Rectal smooth muscle tissue (tissue), 1 donor: ENCODE data around the gene PPM1L.

Experiments
- H3K27ac ChIP-seq: one replicate; pipeline ENCODE4 v1.7.0; 2013; ENCODE audit warnings: low read depth, low read length, inconsistent platforms
- H3K27me3 ChIP-seq: one replicate; pipeline ENCODE4 v1.7.0; 2013; ENCODE audit warnings: low read length; ENCODE audit not compliant: control insufficient read depth, insufficient read depth
- H3K36me3 ChIP-seq: one replicate; pipeline ENCODE4 v1.7.0; 2013; ENCODE audit warnings: low read length; ENCODE audit not compliant: control insufficient read depth, insufficient read depth
- H3K4me1 ChIP-seq: one replicate; pipeline ENCODE4 v1.7.0; 2013; ENCODE audit warnings: low read length; ENCODE audit not compliant: control insufficient read depth, insufficient read depth
- H3K4me3 ChIP-seq: one replicate; pipeline ENCODE4 v1.7.0; 2013; ENCODE audit warnings: low read length
- H3K9ac ChIP-seq: one replicate; pipeline ENCODE4 v1.7.0; 2013; ENCODE audit warnings: low read length

The PPM1L gene

DNA sequence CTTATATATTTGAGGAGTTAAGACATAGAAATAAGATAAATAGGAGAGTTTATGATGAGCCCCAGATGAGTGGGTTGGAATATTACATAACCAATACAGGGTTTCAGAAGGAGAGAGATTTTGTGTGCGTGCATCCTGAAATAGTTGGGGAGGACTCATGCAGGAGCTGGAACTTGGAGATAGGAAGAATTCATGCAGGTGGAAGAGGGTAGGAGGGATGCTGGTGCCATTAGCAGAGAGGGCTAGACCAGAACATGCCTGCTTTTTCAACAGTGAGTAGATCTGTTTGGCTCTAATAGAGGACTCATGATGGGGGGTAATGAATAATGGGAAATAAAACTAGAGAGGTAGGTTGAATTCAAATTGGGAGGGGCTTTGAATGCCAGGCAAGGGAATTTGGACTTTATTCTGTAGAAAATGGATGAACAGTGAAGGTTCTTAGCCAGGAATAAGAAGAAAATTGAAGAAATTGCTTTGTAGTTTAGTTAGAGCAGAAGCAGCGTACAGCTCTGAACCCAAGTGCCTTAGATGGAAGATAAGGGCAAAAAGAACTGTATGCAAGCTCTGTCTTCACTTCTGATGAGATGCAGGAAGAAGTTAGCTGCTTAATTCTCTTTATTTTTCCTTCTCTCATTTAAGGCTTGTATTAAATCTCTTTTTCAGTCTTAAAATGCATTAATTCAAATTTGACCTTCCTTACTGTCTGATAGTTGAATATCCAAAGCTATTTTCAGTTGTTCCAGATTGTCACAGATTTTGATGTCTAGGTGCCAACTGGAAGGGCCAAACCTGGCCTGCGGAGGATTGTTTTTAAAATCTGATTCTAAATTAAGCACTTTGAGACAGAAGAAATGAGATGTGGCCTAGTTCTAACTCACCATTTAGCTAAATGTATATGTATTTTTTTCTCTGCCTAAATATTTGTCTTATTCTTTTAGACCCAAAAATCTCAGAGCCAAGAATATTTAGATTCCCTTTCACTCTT, 86.3 kb downstream of the PPM1L start:
- H3K27ac ChIP-seq, result no peak overlapping the region
- no peak overlapping the region for H3K9ac ChIP-seq
- no peak overlapping the region for H3K4me3 ChIP-seq
- no peaks in the 10 kb centered on the region for H3K36me3 ChIP-seq
- H3K27me3 ChIP-seq, result no peaks in the 10 kb centered on the region
- H3K4me1 ChIP-seq, result no peaks in the 10 kb centered on the region

DNA sequence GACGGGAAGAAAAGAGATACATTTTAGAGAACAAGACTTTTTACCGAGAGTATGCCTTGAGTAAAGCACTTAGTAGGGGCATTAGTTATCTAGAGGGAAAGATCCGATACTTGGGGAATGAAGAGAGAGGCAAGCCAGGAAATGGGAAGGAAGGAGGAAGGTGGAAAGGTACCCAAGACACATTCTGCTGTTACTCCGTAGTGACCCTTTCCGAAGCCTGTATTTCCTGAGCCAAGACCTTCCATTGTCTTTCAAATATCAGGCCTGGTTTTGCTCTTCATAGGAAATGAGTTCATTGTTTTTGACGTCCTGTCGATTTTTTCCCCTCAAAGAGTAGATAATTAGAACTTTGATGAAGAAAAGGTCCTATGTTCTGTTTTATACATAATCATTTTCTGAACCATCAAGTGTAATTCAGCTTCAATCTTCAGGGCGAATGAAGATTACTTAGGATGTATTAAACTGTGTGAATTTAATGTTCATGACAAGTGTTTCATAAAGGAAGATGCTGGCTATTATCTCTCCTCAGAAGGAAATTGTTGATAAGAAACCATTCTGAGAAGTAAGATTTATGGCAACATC, 95.7 kb downstream of the PPM1L start:
- Histone ChIP-seq H3K27me3 (no peaks in the 10 kb centered on the region), H3K36me3 (no peaks in the 10 kb centered on the region), H3K27ac (no peak overlapping the region), H3K4me3 (no peak overlapping the region), H3K4me1 (no peaks in the 10 kb centered on the region), H3K9ac (no peak overlapping the region)

DNA sequence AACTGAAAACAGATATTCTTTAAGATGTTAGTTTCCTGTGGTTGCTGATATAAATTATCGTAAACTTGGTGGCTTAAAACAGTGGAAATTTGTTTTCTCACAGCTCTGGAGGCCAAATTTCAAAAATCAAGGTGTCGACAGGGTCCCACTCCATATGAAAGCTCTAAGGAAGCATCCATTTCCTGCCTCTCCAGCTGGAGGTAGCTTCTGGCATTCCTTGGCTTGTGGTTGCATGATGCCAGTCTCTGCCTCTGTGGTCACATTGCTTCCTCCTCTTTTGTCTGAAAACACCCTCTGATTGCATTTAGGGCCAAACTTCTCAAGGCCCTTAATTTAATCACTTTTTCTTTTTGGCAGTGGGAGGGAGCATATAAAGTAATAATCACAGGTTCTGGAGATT, 96.8 kb downstream of the PPM1L start:
- Histone ChIP-seq H3K9ac (no peak overlapping the region), H3K27me3 (no peaks in the 10 kb centered on the region), H3K27ac (no peak overlapping the region), H3K4me1 (no peaks in the 10 kb centered on the region), H3K4me3 (no peak overlapping the region), H3K36me3 (no peaks in the 10 kb centered on the region)

DNA sequence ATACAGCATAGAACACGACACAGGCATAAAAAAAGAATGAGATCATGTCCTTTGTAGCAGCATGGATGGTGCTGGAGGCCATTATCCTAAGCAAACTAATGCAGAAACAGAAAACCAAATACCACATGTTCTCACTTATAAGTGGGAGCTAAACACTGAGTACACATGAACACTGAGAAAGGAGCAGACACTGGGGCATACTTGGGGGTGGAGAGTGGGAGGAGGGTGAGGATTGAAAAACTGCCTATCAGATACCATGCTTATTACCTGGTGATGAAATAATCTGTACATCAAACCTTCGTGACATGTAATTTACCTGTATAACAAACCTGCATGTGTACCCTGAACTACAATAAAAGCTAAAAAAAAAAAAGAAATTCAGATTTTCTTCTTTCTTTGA, 100.4 kb downstream of the PPM1L start:
- H3K27ac ChIP-seq, result no peak overlapping the region
- H3K4me1 ChIP-seq, result no peaks in the 10 kb centered on the region
- no peak overlapping the region for H3K4me3 ChIP-seq
- H3K9ac ChIP-seq, result no peak overlapping the region
- H3K27me3 ChIP-seq, result no peaks in the 10 kb centered on the region
- no peaks in the 10 kb centered on the region for H3K36me3 ChIP-seq

DNA sequence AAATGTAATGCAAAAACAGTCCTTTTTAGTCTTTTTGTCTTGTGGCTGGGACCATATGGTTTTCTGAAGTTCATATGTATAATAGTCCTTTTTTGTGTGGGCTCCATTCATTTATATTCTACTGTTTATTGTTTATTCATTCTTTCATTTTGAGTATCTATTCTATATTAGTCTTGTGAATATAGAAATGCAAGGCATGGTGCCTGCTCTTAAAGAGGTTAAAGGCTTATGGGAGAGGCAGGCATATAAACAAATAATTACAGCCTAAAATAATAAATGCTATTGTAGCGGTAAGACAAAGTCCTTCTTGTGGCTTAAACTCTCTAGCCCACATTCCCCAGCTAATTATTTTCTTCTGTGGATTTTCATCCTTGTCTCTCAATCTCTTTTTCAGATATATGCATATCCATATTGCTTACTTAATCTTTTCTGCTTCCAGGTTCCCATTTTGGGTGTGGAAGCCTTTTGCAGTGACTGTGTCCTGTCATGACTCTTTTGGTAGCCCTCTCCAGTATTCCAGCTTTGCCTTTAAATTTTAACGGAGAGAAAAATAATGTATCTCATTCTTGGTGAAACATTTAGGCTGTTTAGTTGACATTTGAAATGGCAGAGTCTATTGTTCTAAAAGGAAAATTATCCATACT, 101.6 kb downstream of the PPM1L start:
- Histone ChIP-seq H3K27me3 (no peaks in the 10 kb centered on the region), H3K9ac (no peak overlapping the region), H3K4me1 (no peaks in the 10 kb centered on the region), H3K4me3 (no peak overlapping the region), H3K36me3 (no peaks in the 10 kb centered on the region), H3K27ac (no peak overlapping the region)

DNA sequence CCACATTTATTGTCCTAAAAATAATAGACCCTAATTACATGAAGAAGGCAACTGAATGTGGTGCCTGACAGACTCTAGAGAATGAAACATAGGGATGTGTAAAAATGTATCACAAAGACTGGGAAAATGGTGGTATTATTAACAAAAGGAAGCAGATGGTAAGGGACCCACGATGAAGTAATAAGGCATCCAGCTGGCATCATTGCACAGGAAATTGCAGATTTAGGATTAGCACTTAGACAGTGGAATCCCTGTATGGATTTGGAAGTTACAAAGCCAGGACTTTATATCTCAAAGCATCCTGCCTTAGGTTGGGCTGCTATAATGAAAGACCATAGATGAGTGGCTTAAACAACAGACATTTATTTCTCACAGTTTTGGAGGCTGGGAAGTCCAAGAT, 104.3 kb downstream of the PPM1L start:
- no peaks in the 10 kb centered on the region for H3K36me3 ChIP-seq
- H3K4me3 ChIP-seq, result no peak overlapping the region
- H3K4me1 ChIP-seq, result no peaks in the 10 kb centered on the region
- no peak overlapping the region for H3K27ac ChIP-seq
- H3K27me3 ChIP-seq, result no peaks in the 10 kb centered on the region
- no peak overlapping the region for H3K9ac ChIP-seq

DNA sequence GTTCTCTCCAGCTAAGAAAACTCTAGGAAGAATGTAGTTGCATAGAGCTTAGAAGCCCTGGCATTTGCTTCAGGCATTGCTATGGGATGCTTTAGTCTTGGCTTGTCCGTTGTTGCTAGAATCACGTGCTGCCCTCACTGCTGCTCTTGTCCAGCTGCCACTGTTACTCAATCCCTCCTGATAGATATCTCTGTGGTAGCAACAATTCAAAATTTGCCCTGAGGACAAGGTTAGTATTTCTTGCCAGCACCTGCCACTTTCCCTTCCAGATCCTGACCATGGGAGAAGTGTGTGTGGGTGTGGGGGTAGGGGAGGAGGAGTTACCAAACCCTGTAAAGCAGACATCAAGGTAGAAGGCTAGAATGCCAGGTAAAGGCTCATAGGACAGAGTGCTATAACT, 113.8 kb downstream of the PPM1L start:
- Histone ChIP-seq H3K27me3 (no peaks in the 10 kb centered on the region), H3K4me3 (no peak overlapping the region), H3K27ac (no peak overlapping the region), H3K4me1 (peaks cover 5% of the 10 kb centered on the region), H3K36me3 (no peaks in the 10 kb centered on the region), H3K9ac (no peak overlapping the region)

DNA sequence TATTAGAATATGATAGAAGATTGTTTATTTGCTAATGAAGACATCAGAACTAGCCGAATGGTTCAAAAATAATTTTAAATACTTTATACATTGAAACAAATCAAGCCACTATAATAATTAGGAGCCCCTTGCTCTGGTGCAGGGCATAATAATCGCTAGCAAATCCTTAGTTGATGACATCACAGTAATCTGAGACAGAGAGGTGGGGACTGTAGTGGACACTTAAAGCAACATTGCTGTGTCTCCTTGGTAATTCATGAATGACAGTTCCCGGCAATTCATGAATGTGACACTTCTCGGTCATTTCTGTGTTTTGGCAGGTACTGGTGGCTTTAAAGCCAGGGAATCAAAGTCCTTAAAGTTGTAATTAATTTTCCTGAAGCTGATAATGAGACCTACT, 114.3 kb downstream of the PPM1L start:
- no peaks in the 10 kb centered on the region for H3K36me3 ChIP-seq
- no peaks in the 10 kb centered on the region for H3K27me3 ChIP-seq
- H3K9ac ChIP-seq, result no peak overlapping the region
- no peak overlapping the region for H3K27ac ChIP-seq
- H3K4me1 ChIP-seq, result peaks cover 5% of the 10 kb centered on the region
- no peak overlapping the region for H3K4me3 ChIP-seq

DNA sequence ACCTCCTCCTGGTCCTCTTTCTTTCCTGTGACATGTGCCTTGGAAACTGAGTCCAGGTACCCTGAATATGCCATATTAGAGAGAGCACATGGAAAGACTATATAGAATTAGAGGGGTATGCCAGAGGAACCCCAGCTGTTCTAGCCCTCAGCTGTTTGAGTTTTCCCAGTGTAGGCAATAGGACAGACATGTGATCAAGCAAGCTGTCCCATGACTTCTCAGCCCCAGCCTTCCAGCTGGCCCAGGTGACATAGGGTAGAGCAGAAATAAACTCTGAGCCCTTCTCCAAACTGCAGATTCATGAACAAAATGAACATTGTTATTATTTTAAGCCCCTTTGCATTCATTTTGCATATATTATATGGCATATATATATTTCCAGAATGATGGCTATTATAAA, 118.7 kb downstream of the PPM1L start:
- Histone ChIP-seq H3K36me3 (no peaks in the 10 kb centered on the region), H3K27me3 (no peaks in the 10 kb centered on the region), H3K4me1 (peaks cover 5% of the 10 kb centered on the region), H3K27ac (no peak overlapping the region), H3K9ac (no peak overlapping the region), H3K4me3 (no peak overlapping the region)

DNA sequence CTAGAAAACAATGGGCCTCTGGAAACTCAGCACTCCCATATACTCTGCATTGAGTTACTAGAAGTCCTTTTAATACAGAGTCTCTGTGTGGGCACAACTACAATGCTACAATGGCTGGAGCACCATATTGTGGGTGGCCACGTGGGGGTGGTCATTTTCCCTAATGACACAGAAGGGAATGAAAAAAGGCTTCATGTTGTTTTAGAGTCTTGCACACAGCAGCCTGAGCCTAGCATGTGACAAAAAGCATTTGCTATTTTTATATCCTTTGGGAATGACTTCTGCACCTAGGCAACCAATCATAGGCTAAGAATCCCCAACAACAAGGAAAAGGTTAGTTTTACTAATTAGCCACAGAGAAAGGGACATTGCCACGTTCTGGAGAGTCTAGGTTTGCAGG, 120.6 kb downstream of the PPM1L start:
- no peak overlapping the region for H3K27ac ChIP-seq
- H3K27me3 ChIP-seq, result no peaks in the 10 kb centered on the region

DNA sequence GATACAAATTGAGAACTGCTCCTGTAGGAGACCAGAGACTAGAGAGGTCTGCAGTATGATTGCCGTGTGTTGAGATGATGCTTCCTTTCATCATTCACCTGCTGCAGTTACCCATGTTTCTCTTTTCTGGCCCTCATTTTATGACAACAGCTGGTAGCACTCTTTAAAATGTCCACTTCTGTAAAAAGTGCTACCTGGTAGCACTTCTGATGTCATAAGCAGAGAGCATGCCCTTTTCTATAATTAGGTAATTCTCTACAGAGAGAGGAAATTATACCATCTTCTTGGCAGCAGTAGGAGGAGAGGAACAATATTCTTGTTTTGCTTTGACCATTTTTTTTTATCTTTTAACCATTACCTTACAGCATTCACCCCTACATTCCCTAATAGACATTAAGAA, 123.8 kb downstream of the PPM1L start:
- H3K27me3 ChIP-seq, result no peaks in the 10 kb centered on the region
- no peak overlapping the region for H3K27ac ChIP-seq
- H3K4me1 ChIP-seq, result no peaks in the 10 kb centered on the region
- H3K9ac ChIP-seq, result no peak overlapping the region
- H3K36me3 ChIP-seq, result no peaks in the 10 kb centered on the region
- H3K4me3 ChIP-seq, result no peak overlapping the region

More for the DNA sequence above, 120.6 kb downstream of the PPM1L start:
- Histone ChIP-seq H3K4me3 (no peak overlapping the region), H3K36me3 (no peaks in the 10 kb centered on the region), H3K4me1 (no peaks in the 10 kb centered on the region), H3K9ac (no peak overlapping the region)

DNA sequence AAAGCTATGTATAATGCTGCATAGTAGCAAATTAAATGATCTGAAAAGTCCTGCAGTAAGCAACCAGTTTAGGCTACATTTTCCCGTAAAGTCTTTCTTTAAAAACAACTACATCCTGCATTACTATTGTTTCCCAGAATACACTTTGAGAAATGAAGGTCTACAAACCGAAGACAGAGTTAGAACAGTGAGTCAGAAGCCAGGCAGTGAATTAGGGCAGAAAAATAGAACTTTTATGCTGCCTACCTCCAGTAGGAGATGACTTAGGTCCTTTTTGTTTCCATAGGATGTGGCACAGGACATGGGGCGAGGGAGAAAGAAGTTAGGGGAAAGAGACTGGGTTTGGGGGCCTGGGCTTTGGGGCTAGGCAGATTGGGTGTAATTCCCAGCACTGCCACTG, 127.3 kb downstream of the PPM1L start:
- no peaks in the 10 kb centered on the region for H3K36me3 ChIP-seq

More for the DNA sequence above, 127.3 kb downstream of the PPM1L start:
- H3K27ac ChIP-seq, result no peak overlapping the region
- H3K27me3 ChIP-seq, result no peaks in the 10 kb centered on the region
- no peaks in the 10 kb centered on the region for H3K4me1 ChIP-seq
- no peak overlapping the region for H3K4me3 ChIP-seq
- H3K9ac ChIP-seq, result no peak overlapping the region
